ENCODE measurements around the gene KCTD15. TPM values are rescaled to one million over a fixed set of nuclear protein-coding genes. Genes with fewer than 3 reads are reported as not detected.

Gene KCTD15
- total RNA-seq, 4 donors from 2014 or later, result 6.7 to 51.0 (median 22.1) TPM

DNA sequence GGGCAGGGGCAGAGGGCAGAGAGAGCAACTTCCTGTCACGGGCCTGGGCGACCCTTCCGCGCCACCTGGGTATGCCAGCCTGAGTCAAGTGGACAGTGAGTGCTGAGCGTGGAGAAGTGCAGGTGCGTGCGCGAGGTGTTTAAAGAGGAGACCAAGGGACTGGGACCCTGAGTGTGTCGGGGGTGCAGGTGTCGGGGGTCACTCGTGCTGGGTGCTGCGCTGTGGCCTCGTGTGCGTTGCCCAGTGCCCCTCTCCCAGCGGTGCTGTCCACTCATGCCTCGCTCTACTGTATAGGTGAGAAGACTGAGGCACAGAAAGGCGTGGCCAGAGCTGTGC is 18.9 kb upstream of the KCTD15 start:
- TF ChIP-seq, protein P1, sequence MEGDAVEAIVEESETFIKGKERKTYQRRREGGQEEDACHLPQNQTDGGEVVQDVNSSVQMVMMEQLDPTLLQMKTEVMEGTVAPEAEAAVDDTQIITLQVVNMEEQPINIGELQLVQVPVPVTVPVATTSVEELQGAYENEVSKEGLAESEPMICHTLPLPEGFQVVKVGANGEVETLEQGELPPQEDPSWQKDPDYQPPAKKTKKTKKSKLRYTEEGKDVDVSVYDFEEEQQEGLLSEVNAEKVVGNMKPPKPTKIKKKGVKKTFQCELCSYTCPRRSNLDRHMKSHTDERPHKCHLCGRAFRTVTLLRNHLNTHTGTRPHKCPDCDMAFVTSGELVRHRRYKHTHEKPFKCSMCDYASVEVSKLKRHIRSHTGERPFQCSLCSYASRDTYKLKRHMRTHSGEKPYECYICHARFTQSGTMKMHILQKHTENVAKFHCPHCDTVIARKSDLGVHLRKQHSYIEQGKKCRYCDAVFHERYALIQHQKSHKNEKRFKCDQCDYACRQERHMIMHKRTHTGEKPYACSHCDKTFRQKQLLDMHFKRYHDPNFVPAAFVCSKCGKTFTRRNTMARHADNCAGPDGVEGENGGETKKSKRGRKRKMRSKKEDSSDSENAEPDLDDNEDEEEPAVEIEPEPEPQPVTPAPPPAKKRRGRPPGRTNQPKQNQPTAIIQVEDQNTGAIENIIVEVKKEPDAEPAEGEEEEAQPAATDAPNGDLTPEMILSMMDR (IDR thresholded peaks at IDR 0.05), result no peak
- TF ChIP-seq EP300 (IDR thresholded peaks at IDR 0.05), result no peak
- no peak for TF ChIP-seq POLR2A (IDR thresholded peaks at IDR 0.05)
- peaks cover 0 to 47% of the 10 kb centered on the region in 2 donors for H3K27me3 ChIP-seq
- no peaks in the 10 kb centered on the region for H3K9me3 ChIP-seq
- H3K4me1 ChIP-seq, result peaks cover 0 to 14% (median 2%) of the 10 kb centered on the region in 4 donors
- H3K36me3 ChIP-seq, result no peaks in the 10 kb centered on the region
- WGBS, 2 donors, result 53 to 56% methylated on average over 17 of the region's 17 CpGs
- no peak overlapping the region for H3K27ac ChIP-seq
- DNase-seq (ENCODE audit: low spot score in 2 of 2), result no peak
- no peak overlapping the region for H3K4me3 ChIP-seq

DNA sequence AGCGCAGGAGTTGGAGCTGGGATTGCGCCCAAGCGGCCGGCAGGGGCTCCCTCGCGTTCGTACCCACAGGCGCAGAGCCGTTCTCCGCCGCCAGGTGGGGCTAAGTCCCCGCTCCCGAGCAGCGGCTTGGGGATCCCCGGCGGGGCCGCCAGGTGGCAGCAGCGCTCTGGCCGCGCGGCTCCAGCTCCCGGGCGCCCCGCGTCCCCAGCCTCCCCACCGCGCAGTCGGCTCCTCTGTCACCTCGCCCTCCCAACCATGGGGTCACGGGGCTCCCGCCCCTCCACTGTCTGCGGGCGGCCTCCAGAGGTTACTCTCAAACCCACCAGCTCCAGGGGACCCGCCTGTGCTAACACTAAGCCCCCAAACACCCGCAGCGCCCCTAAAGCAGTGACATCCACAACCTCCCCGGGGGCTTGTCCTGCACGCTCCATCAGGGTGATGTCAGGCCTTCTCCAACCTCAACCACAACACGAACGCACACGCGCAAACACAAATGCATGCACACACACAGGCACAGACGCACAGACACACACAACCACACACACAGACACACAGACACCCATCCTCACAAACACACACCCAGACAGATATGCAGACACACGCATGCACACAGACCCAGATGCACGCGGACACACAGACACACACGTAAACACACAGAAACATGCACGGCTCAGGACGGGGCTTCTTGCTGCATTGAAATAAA is 18.4 kb upstream of the KCTD15 start:
- no peak for TF ChIP-seq EP300 (IDR thresholded peaks at IDR 0.05)
- no peak for TF ChIP-seq POLR2A (IDR thresholded peaks at IDR 0.05)
- TF ChIP-seq, protein P1 (IDR thresholded peaks at IDR 0.05), result peak; percentile 100
- peaks cover 0 to 43% of the 10 kb centered on the region in 2 donors for H3K27me3 ChIP-seq
- H3K36me3 ChIP-seq, result no peaks in the 10 kb centered on the region
- peak; percentile 47 to 54 for DNase-seq (ENCODE audit: low spot score in 2 of 2)
- peak overlapping the region in 1 of 4 donors; percentile 22 for H3K4me3 ChIP-seq
- no peak overlapping the region for H3K27ac ChIP-seq
- peaks cover 0 to 14% (median 2%) of the 10 kb centered on the region in 4 donors for H3K4me1 ChIP-seq
- 16 to 33% methylated on average over 21 to 41 of the region's 49 CpGs for WGBS, 2 donors
- H3K9me3 ChIP-seq, result no peaks in the 10 kb centered on the region

DNA sequence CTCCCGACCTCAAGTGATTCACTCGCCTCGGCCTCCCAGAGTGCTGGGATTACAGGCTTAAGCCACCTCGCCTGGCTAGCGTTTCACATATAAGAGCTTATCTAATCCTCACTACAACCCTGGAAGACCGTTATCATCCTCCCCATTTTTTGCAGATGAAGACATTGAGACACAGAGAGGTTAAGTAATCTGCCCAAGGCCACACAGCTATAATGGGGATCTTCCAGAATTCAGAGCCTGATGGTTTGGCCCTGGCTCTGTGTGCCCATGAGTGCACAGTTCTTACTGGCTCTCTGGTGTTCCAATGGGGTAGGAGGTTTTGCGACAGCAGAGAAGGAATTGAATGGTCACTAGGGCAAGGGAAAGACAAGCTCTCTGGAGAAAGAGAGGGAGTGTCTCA is 16.8 kb upstream of the KCTD15 start:
- Histone ChIP-seq H3K9me3 (no peaks in the 10 kb centered on the region), H3K4me1 (peaks cover 0 to 14% (median 2%) of the 10 kb centered on the region in 4 donors), H3K36me3 (no peaks in the 10 kb centered on the region), H3K27ac (no peak overlapping the region), H3K27me3 (peaks cover 0 to 42% of the 10 kb centered on the region in 2 donors), H3K4me3 (no peak overlapping the region)
- no peak for TF ChIP-seq EP300 (IDR thresholded peaks at IDR 0.05)
- no peak for TF ChIP-seq POLR2A (IDR thresholded peaks at IDR 0.05)
- TF ChIP-seq, protein P1 (IDR thresholded peaks at IDR 0.05), result no peak
- WGBS, 2 donors, result 88 to 91% methylated on average over 7 of the region's 7 CpGs
- DNase-seq (ENCODE audit: low spot score in 2 of 2), result no peak

DNA sequence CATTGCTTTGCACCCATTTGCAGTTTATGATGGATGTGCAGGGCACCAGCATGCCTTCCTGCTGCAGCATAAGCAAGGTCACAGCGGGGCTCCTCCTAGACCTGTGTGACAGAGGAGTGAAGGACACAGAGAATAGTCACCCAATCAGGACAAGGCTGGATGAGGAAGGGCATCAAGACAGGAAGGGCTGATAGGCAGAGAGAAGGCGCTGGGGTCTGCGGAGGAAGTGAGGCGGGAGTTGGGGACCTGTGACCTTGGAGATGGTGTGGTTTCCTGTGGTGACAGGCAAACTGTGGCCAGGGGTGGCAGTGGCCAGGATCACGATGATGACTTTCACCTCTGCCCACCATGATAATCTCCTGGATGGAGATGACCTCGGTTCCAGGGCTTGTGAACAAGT is 16.4 kb upstream of the KCTD15 start:
- WGBS, 2 donors, result 66 to 76% methylated on average over 6 of the region's 6 CpGs
- Histone ChIP-seq H3K36me3 (no peaks in the 10 kb centered on the region), H3K4me1 (peaks cover 0 to 14% (median 2%) of the 10 kb centered on the region in 4 donors), H3K9me3 (no peaks in the 10 kb centered on the region), H3K27me3 (peaks cover 0 to 42% of the 10 kb centered on the region in 2 donors), H3K4me3 (no peak overlapping the region), H3K27ac (no peak overlapping the region)
- DNase-seq (ENCODE audit: low spot score in 2 of 2), result no peak
- no peak for TF ChIP-seq POLR2A (IDR thresholded peaks at IDR 0.05)
- no peak for TF ChIP-seq EP300 (IDR thresholded peaks at IDR 0.05)
- TF ChIP-seq, protein P1 (IDR thresholded peaks at IDR 0.05), result no peak

DNA sequence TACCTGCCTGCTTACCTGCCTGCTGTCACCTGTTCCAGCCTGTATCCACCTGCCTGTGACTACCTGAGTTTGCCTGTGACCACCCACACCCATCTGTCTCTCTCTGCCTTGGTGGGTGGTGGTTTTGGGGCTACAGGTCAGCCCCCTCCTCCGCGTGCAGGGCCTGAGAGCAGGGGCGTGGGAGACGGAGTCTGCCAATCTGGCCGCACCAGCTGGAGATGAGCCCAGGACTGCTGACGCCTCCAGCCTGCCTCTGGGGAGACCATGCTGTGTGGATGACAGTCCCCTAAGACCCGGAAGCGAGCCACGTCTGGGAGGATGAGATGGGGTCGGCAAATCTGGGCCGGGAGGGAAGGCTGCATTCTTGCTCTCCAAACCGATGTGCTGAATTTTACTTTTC is 15.9 kb upstream of the KCTD15 start:
- H3K27ac ChIP-seq, result no peak overlapping the region
- H3K4me1 ChIP-seq, result peaks cover 0 to 14% (median 2%) of the 10 kb centered on the region in 4 donors
- TF ChIP-seq, protein P1 (IDR thresholded peaks at IDR 0.05), result no peak
- no peak for TF ChIP-seq POLR2A (IDR thresholded peaks at IDR 0.05)
- H3K36me3 ChIP-seq, result no peaks in the 10 kb centered on the region
- 40 to 45% methylated on average over 9 to 12 of the region's 12 CpGs for WGBS, 2 donors
- no peaks in the 10 kb centered on the region for H3K9me3 ChIP-seq
- H3K27me3 ChIP-seq, result peaks cover 0 to 42% of the 10 kb centered on the region in 2 donors
- no peak for DNase-seq (ENCODE audit: low spot score in 2 of 2)
- no peak overlapping the region for H3K4me3 ChIP-seq

Data from tibial nerve (tissue), 4 donors.